Uterus (tissue), 4 donors: ENCODE measurements around the gene EEFSEC. TPM values are rescaled to one million over a fixed set of nuclear protein-coding genes. Genes with fewer than 3 reads are reported as not detected.

ENCODE experiments used
- DNase-seq, 2 donors: peaks; one replicate each; pipeline ENCODE4 v3.0.0-alpha.2; 2019 to 2020
- H3K27ac ChIP-seq, 2 donors: fragments of 200-600 bp; sonication (generic); 1 replicate in 1 of 2; 2 replicates in 1 of 2; pipeline ENCODE4 v1.5.1; 2016 to 2018
- H3K27me3 ChIP-seq, 2 donors: fragments of 200-600 bp; sonication (generic); one replicate each; pipeline ENCODE4 v1.5.1; 2018 to 2019; ENCODE audit warnings: control low read depth in 1 of 2
- H3K36me3 ChIP-seq, 2 donors: fragments of 200-600 bp; sonication (generic); one replicate each; pipeline ENCODE4 v1.5.1; 2019; ENCODE audit warnings: control low read depth in 1 of 2
- H3K4me1 ChIP-seq, 2 donors: fragments of 200-600 bp; sonication (generic); one replicate each; pipeline ENCODE4 v1.5.1; 2018 to 2019; ENCODE audit warnings: control low read depth in 1 of 2
- H3K4me3 ChIP-seq, 2 donors: fragments of 200-600 bp; sonication (generic); 1 replicate in 1 of 2; 2 replicates in 1 of 2; pipeline ENCODE4 v1.5.1; 2018 to 2019; ENCODE audit warnings: mild to moderate bottlenecking in 1 of 2
- H3K9me3 ChIP-seq, 2 donors: fragments of 200-600 bp; sonication (generic); one replicate each; pipeline ENCODE4 v1.5.1; 2019; ENCODE audit warnings: control low read depth in 1 of 2
- CTCF ChIP-seq, 4 experiments: fragments of 200-600 bp in 2 of 4; fragments of 450-650 bp in 2 of 4; sonication (generic) in 2 of 4; IDR thresholded peaks; one replicate each; pipeline ENCODE4 v1.5.1; 2016 to 2019; ENCODE audit warnings: antibody characterized with exemption in 4 of 4, mild to moderate bottlenecking in 2 of 4, moderate library complexity in 1 of 4
- POLR2A ChIP-seq, 2 donors: fragments of 450-650 bp; IDR thresholded peaks; one replicate each; pipeline ENCODE4 v1.6.1; 2016; ENCODE audit warnings: antibody characterized with exemption in 2 of 2, mild to moderate bottlenecking in 1 of 2, moderate library complexity in 1 of 2
- intact Hi-C: fragments of 100-400 bp; cut with DNase I; formaldehyde crosslinking; loops from one replicate; pipeline ENCODE4 v1.15.1; 2023; ENCODE audit warnings: low total_unique reads
- total RNA-seq, 4 donors: library from RNA; depleted of rRNA in 3 of 4; stranded (reverse); fragments of >200 nt in 3 of 4; gene quantifications; one replicate each; pipeline versions ENCODE4 v1.1.0 to v1.2.4, GENCODE V29; 2014 to 2023
- donor health status: DM: yes; HTN: yes; CAD: no.

The EEFSEC gene
- total RNA-seq, 4 donors from 2014 or later: 2.9 to 20.0 (median 12.5) TPM

- Histone ChIP-seq H3K27ac (peak overlapping the region in 1 of 2 donors; percentile 77), H3K9me3 (no peaks in the 10 kb centered on the region), H3K4me3 (no peak overlapping the region), H3K36me3 (no peaks in the 10 kb centered on the region), H3K4me1 (peaks cover 15 to 25% of the 10 kb centered on the region in 2 donors), H3K27me3 (no peaks in the 10 kb centered on the region)
- TF ChIP-seq CTCF (IDR thresholded peaks at IDR 0.05) (no peak), POLR2A (IDR thresholded peaks at IDR 0.05) (no peak)
- intact Hi-C loops: no loop called here
- DNase-seq: no peak
Measured at GRCh38 chr3:128379367-128380160, 226.3 kb downstream of the EEFSEC start.

DNA sequence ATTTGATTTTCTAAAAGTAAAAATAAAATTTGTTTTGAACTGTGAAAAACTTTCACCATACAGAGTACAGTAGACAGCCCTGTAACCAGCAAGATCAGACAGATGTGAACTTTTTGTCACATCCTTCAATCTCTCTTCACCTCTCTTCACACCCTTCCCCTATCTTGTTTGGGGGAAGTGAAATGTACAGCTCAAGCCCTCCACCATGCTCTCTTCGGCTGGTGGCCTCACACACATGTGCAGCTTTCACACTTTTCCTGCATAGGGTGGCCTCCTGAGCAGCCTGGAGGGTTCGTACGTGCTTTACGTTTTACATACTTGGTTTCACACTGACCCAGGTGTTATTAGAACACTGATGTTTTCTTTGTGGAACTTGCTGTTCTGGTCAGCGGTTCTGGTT lies 227.0 kb downstream of the EEFSEC start:
- no peak for TF ChIP-seq CTCF (IDR thresholded peaks at IDR 0.05)
- TF ChIP-seq POLR2A (IDR thresholded peaks at IDR 0.05): no peak
- Histone ChIP-seq H3K4me1 (peaks cover 17 to 28% of the 10 kb centered on the region in 2 donors), H3K27ac (no peak overlapping the region), H3K36me3 (no peaks in the 10 kb centered on the region), H3K9me3 (no peaks in the 10 kb centered on the region), H3K27me3 (no peaks in the 10 kb centered on the region), H3K4me3 (no peak overlapping the region)
- intact Hi-C loops: no loop called here
- no peak for DNase-seq

GRCh38 chr3:128380719-128381118 lies 227.4 kb downstream of the EEFSEC start:
- H3K4me1 ChIP-seq: peaks cover 17 to 28% of the 10 kb centered on the region in 2 donors
- H3K4me3 ChIP-seq: no peak overlapping the region
- intact Hi-C loops: no loop called here

DNA sequence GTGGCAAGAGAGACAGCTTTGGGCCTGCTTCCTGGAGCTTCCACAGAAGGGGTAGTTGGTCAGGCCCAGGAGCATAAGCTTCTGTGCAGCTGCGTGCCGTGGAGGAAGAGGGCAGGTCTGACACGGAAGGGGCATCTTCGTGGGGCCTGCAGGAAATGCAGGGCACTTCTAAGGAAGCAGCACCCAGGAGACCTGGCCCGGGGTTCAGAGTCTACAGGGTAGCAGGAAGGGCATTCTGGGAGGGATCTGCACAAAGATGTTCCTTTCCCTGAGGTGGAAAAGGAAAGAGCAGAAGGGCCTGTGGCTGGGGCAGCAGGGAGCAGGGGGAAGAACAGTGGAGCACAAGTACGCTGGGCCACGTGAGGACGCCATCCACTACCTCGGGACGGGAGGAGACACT lies 228.3 kb downstream of the EEFSEC start:
- no peak for DNase-seq
- intact Hi-C loops: no loop called here
- Histone ChIP-seq H3K27me3 (no peaks in the 10 kb centered on the region), H3K9me3 (no peaks in the 10 kb centered on the region), H3K4me1 (peaks cover 17 to 24% of the 10 kb centered on the region in 2 donors), H3K27ac (peak overlapping the region; percentile 36 to 83), H3K36me3 (no peaks in the 10 kb centered on the region), H3K4me3 (no peak overlapping the region)
- TF ChIP-seq CTCF (IDR thresholded peaks at IDR 0.05) (no peak), POLR2A (IDR thresholded peaks at IDR 0.05) (no peak)

More at GRCh38 chr3:128380719-128381118, 227.4 kb downstream of the EEFSEC start:
- DNase-seq: no peak
- peak overlapping the region in 1 of 2 donors; percentile 83 for H3K27ac ChIP-seq
- TF ChIP-seq CTCF (IDR thresholded peaks at IDR 0.05): no peak
- TF ChIP-seq POLR2A (IDR thresholded peaks at IDR 0.05): no peak
- H3K36me3 ChIP-seq: no peaks in the 10 kb centered on the region
- no peaks in the 10 kb centered on the region for H3K9me3 ChIP-seq
- no peaks in the 10 kb centered on the region for H3K27me3 ChIP-seq

DNA sequence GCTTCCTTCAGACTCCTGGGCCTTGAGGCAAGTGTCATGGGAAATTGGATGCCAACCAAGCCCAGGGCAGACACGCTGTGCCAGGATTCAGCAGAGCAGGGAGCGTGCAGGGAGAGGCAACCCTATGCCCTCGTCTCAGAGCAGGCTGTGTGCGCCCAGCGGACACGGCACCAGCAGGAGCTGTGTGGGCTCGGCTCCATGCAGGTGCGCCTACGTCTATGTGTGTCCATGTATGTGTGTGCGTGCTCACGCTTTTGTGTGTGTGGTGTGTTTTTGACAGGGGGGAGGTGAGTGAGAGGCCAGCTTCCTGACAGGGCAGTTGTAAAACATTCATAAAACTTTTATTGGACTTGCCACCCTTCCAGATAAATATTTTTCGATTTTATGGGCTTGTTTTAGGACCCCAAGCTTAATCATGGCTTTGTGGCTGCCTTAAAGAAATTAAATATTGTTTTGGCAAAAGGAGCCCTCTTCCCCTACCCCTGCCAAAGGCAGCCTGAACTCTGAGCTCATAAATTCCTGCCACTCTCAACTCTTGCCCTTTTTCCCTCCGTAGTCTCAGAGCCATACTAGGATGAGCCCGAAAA lies 229.0 kb downstream of the EEFSEC start:
- peak; percentile 57 to 81 for DNase-seq
- TF ChIP-seq POLR2A (IDR thresholded peaks at IDR 0.05) (no peak), CTCF (IDR thresholded peaks at IDR 0.05) (no peak)
- H3K27me3 ChIP-seq: no peaks in the 10 kb centered on the region
- H3K36me3 ChIP-seq: no peaks in the 10 kb centered on the region
- intact Hi-C loops: no loop called here
- H3K27ac ChIP-seq: peak overlapping the region; percentile 75 to 83
- no peaks in the 10 kb centered on the region for H3K9me3 ChIP-seq
- H3K4me3 ChIP-seq: no peak overlapping the region
- peaks cover 17 to 24% of the 10 kb centered on the region in 2 donors for H3K4me1 ChIP-seq
